A673 (cell line): ENCODE results near the gene GOLGA3. TPM values are rescaled to one million over a fixed set of nuclear protein-coding genes. Genes with fewer than 3 reads are reported as not detected.
A peak's percentile ranks its signal among the peaks of the same experiment; 100 is the strongest.

ENCODE experiments used
- BruUV-seq: library from RNA; stranded (reverse); fragments of 400-500 nt; replicated peaks from 2 replicates; lab custom pipeline; 2021; lab: Mats Ljungman, UMichigan
- CTCF ChIA-PET: fragments of 300-600 bp; sonication (Branson Sonifier 250); formaldehyde crosslinking; loops from one replicate; lab custom pipeline; 2022; ENCODE audit warnings: antibody characterized with exemption; lab: Charles Lee
- POLR2A ChIA-PET: fragments of 300-600 bp; sonication (Branson Sonifier 250); formaldehyde crosslinking; loops from one replicate; lab custom pipeline; 2022; ENCODE audit warnings: antibody characterized with exemption; ENCODE audit not compliant: low non-redundant PET; lab: Charles Lee
- DNase-seq: peaks from one replicate; pipeline ENCODE4 v3.0.0-alpha.2; 2015; ENCODE audit warnings: low spot score
- H3K27ac ChIP-seq: fragments of 200-600 bp; sonication (generic); 2 replicates; pipeline ENCODE4 v1.5.1; 2016; ENCODE audit warnings: mixed run types, low read depth, mild to moderate bottlenecking, mixed read lengths, antibody characterized with exemption, low read length; ENCODE audit not compliant: poor library complexity, severe bottlenecking
- H3K27me3 ChIP-seq: fragments of 200-600 bp; sonication (generic); replicated peaks from 2 replicates; pipeline ENCODE4 v1.6.1; 2017; ENCODE audit warnings: mixed run types, low read depth, mild to moderate bottlenecking, mixed read lengths, antibody characterized with exemption, low read length; ENCODE audit not compliant: insufficient read depth, poor library complexity
- H3K36me3 ChIP-seq: fragments of 200-600 bp; sonication (generic); 2 replicates; pipeline ENCODE4 v1.6.1; 2016; ENCODE audit warnings: mixed run types, mild to moderate bottlenecking, mixed read lengths, antibody characterized with exemption, low read length; ENCODE audit not compliant: insufficient read depth, poor library complexity, severe bottlenecking
- H3K4me1 ChIP-seq: fragments of 200-600 bp; sonication (generic); 2 replicates; pipeline ENCODE4 v1.6.1; 2017; ENCODE audit warnings: mixed run types, mild to moderate bottlenecking, mixed read lengths, antibody characterized with exemption, low read length; ENCODE audit not compliant: insufficient read depth, poor library complexity, severe bottlenecking
- H3K4me3 ChIP-seq: fragments of 200-600 bp; sonication (generic); 2 replicates; pipeline ENCODE4 v1.5.1; 2016; ENCODE audit warnings: low read depth, mixed run types, mild to moderate bottlenecking, mixed read lengths, low read length; ENCODE audit not compliant: poor library complexity, severe bottlenecking
- H3K9me3 ChIP-seq: fragments of 200-600 bp; sonication (generic); 2 replicates; pipeline ENCODE4 v1.6.1; 2016; ENCODE audit warnings: mixed run types, low read depth, mild to moderate bottlenecking, mixed read lengths, antibody characterized with exemption, low read length; ENCODE audit not compliant: poor library complexity, severe bottlenecking
- CTCF ChIP-seq: fragments of 300-800, 200-600 bp; sonication (generic); conservative IDR thresholded peaks from 2 replicates; pipeline ENCODE4 v1.5.1; 2017; ENCODE audit warnings: low read depth, mild to moderate bottlenecking, antibody characterized with exemption, low read length, moderate library complexity, mixed read lengths
- EZH2 ChIP-seq: fragments of 200-600 bp; sonication (generic); IDR thresholded peaks from 2 replicates; pipeline ENCODE4 v1.6.1; 2017; ENCODE audit warnings: borderline replicate concordance, low read depth, mild to moderate bottlenecking, mixed read lengths, antibody characterized with exemption, low read length; ENCODE audit not compliant: poor library complexity, severe bottlenecking
- intact Hi-C: fragments of 100-400 bp; cut with micrococcal nuclease; formaldehyde crosslinking; loops from one replicate; pipeline ENCODE4 v1.10.0; 2022; ENCODE audit not compliant: unreplicated experiment
- total RNA-seq: library from RNA; stranded (reverse); gene quantifications from 2 replicates; pipeline ENCODE4 v1.2.3, GENCODE V29; 2021

GOLGA3 gene
- total RNA-seq, 1 experiment from 2014 or later: 58.4 TPM

GRCh38 chr12:132723764-132724140 lies 104.9 kb downstream of the GOLGA3 start:
- no TSS peak for BruUV-seq
- H3K4me3 ChIP-seq: no peak overlapping the region
- H3K27ac ChIP-seq: no peak overlapping the region
- peaks cover 90% of the 10 kb centered on the region for H3K36me3 ChIP-seq
- ChIA-PET CTCF (no interaction called here), POLR2A (no interaction called here)
- DNase-seq: no peak
- no peaks in the 10 kb centered on the region for H3K9me3 ChIP-seq
- intact Hi-C loops: no loop called here
- H3K4me1 ChIP-seq: no peaks in the 10 kb centered on the region
- TF ChIP-seq EZH2: no peak
- no peak for TF ChIP-seq CTCF
- H3K27me3 ChIP-seq: no peaks in the 10 kb centered on the region

- POLR2A ChIA-PET: no interaction called here
- H3K27ac ChIP-seq: no peak overlapping the region
- H3K27me3 ChIP-seq: no peaks in the 10 kb centered on the region
- intact Hi-C loops: no loop called here
- no peak overlapping the region for H3K4me3 ChIP-seq
- DNase-seq: no peak
- H3K36me3 ChIP-seq: peaks cover 86% of the 10 kb centered on the region
- H3K9me3 ChIP-seq: no peaks in the 10 kb centered on the region
- no peaks in the 10 kb centered on the region for H3K4me1 ChIP-seq
- CTCF ChIA-PET: interaction anchor here (0.5 kb wide), 1 partner anchor 179 kb away, joined by 3 read pairs; no protein-coding TSS in a partner anchor
- no peak for TF ChIP-seq CTCF
- TF ChIP-seq EZH2: no peak
- no TSS peak for BruUV-seq
Observed at GRCh38 chr12:132723015-132723763, 105.5 kb downstream of the GOLGA3 start.

GRCh38 chr12:132720606-132721345 lies 107.9 kb downstream of the GOLGA3 start:
- TF ChIP-seq EZH2 (no peak), CTCF (no peak)
- H3K9me3 ChIP-seq: no peaks in the 10 kb centered on the region
- no peak for DNase-seq
- ChIA-PET CTCF (interaction anchor here (0.7 kb wide), 1 partner anchor 48 kb away, joined by 3 read pairs; no protein-coding TSS in a partner anchor), POLR2A (no interaction called here)
- peaks cover 76% of the 10 kb centered on the region for H3K36me3 ChIP-seq
- intact Hi-C loops: no loop called here
- no peak overlapping the region for H3K4me3 ChIP-seq
- H3K27ac ChIP-seq: no peak overlapping the region
- H3K27me3 ChIP-seq: no peaks in the 10 kb centered on the region
- TSS peak; percentile 39 for BruUV-seq
- peaks cover 13% of the 10 kb centered on the region for H3K4me1 ChIP-seq
